Measurements from ENCODE around the gene ADGRG1.

The ADGRG1 gene

GRCh38 chr16:57640612-57641011, 12.2 kb downstream of the ADGRG1 start:
- no peak for DNase-seq (ENCODE audit: low read depth)
- H3K36me3 ChIP-seq (ENCODE audit: control insufficient read depth, insufficient read depth, low read length, severe bottlenecking): no peaks in the 10 kb centered on the region
- H3K27me3 ChIP-seq (replicated peaks; ENCODE audit: control insufficient read depth, insufficient read depth, low read length): no peaks in the 10 kb centered on the region
- peaks cover 35% of the 10 kb centered on the region for H3K4me1 ChIP-seq (ENCODE audit: control insufficient read depth, insufficient read depth, low read length)
- no peaks in the 10 kb centered on the region for H3K9me3 ChIP-seq (ENCODE audit: control insufficient read depth, low read length)
- no peak overlapping the region for H3K4me3 ChIP-seq (ENCODE audit: low read length)
- H3K9ac ChIP-seq (ENCODE audit: low read length): no peak overlapping the region

- Histone ChIP-seq H3K4me3 (ENCODE audit: low read length) (no peak overlapping the region), H3K27me3 (replicated peaks; ENCODE audit: control insufficient read depth, insufficient read depth, low read length) (no peaks in the 10 kb centered on the region), H3K9ac (ENCODE audit: low read length) (peak overlapping the region; percentile 33), H3K4me1 (ENCODE audit: control insufficient read depth, insufficient read depth, low read length) (peaks cover 32% of the 10 kb centered on the region), H3K36me3 (ENCODE audit: control insufficient read depth, insufficient read depth, low read length, severe bottlenecking) (no peaks in the 10 kb centered on the region), H3K9me3 (ENCODE audit: control insufficient read depth, low read length) (no peaks in the 10 kb centered on the region)
- DNase-seq (ENCODE audit: low read depth): no peak
Observed at GRCh38 chr16:57642160-57643135, 14.0 kb downstream of the ADGRG1 start.

- DNase-seq (ENCODE audit: low read depth): peak; percentile 40
- Histone ChIP-seq H3K36me3 (ENCODE audit: control insufficient read depth, insufficient read depth, low read length, severe bottlenecking) (no peaks in the 10 kb centered on the region), H3K9me3 (ENCODE audit: control insufficient read depth, low read length) (no peaks in the 10 kb centered on the region), H3K27me3 (replicated peaks; ENCODE audit: control insufficient read depth, insufficient read depth, low read length) (no peaks in the 10 kb centered on the region), H3K4me1 (ENCODE audit: control insufficient read depth, insufficient read depth, low read length) (peaks cover 23% of the 10 kb centered on the region), H3K4me3 (ENCODE audit: low read length) (no peak overlapping the region), H3K9ac (ENCODE audit: low read length) (peak overlapping the region; percentile 33)
Observed at GRCh38 chr16:57643147-57643874, 14.9 kb downstream of the ADGRG1 start.

- Histone ChIP-seq H3K4me3 (ENCODE audit: low read length) (no peak overlapping the region), H3K9me3 (ENCODE audit: control insufficient read depth, low read length) (no peaks in the 10 kb centered on the region), H3K4me1 (ENCODE audit: control insufficient read depth, insufficient read depth, low read length) (peaks cover 21% of the 10 kb centered on the region), H3K36me3 (ENCODE audit: control insufficient read depth, insufficient read depth, low read length, severe bottlenecking) (no peaks in the 10 kb centered on the region), H3K9ac (ENCODE audit: low read length) (no peak overlapping the region), H3K27me3 (replicated peaks; ENCODE audit: control insufficient read depth, insufficient read depth, low read length) (no peaks in the 10 kb centered on the region)
- DNase-seq (ENCODE audit: low read depth): no peak
Observed at GRCh38 chr16:57643910-57644309, 15.5 kb downstream of the ADGRG1 start.

GRCh38 chr16:57644383-57645014, 16.1 kb downstream of the ADGRG1 start:
- Histone ChIP-seq H3K27me3 (replicated peaks; ENCODE audit: control insufficient read depth, insufficient read depth, low read length) (no peaks in the 10 kb centered on the region), H3K4me1 (ENCODE audit: control insufficient read depth, insufficient read depth, low read length) (peaks cover 21% of the 10 kb centered on the region), H3K36me3 (ENCODE audit: control insufficient read depth, insufficient read depth, low read length, severe bottlenecking) (no peaks in the 10 kb centered on the region), H3K4me3 (ENCODE audit: low read length) (no peak overlapping the region), H3K9me3 (ENCODE audit: control insufficient read depth, low read length) (no peaks in the 10 kb centered on the region), H3K9ac (ENCODE audit: low read length) (no peak overlapping the region)
- no peak for DNase-seq (ENCODE audit: low read depth)

- DNase-seq (ENCODE audit: low read depth): no peak
- no peak overlapping the region for H3K4me3 ChIP-seq (ENCODE audit: low read length)
Observed at GRCh38 chr16:57645169-57645568, 16.7 kb downstream of the ADGRG1 start.

GRCh38 chr16:57645691-57646387, 17.4 kb downstream of the ADGRG1 start:
- H3K4me3 ChIP-seq (ENCODE audit: low read length): no peak overlapping the region
- no peaks in the 10 kb centered on the region for H3K36me3 ChIP-seq (ENCODE audit: control insufficient read depth, insufficient read depth, low read length, severe bottlenecking)
- H3K9me3 ChIP-seq (ENCODE audit: control insufficient read depth, low read length): no peaks in the 10 kb centered on the region
- no peaks in the 10 kb centered on the region for H3K27me3 ChIP-seq (replicated peaks; ENCODE audit: control insufficient read depth, insufficient read depth, low read length)
- peaks cover 21% of the 10 kb centered on the region for H3K4me1 ChIP-seq (ENCODE audit: control insufficient read depth, insufficient read depth, low read length)
- DNase-seq (ENCODE audit: low read depth): peak; percentile 15
- no peak overlapping the region for H3K9ac ChIP-seq (ENCODE audit: low read length)

More at GRCh38 chr16:57645169-57645568, 16.7 kb downstream of the ADGRG1 start:
- Histone ChIP-seq H3K27me3 (replicated peaks; ENCODE audit: control insufficient read depth, insufficient read depth, low read length) (no peaks in the 10 kb centered on the region), H3K9me3 (ENCODE audit: control insufficient read depth, low read length) (no peaks in the 10 kb centered on the region), H3K36me3 (ENCODE audit: control insufficient read depth, insufficient read depth, low read length, severe bottlenecking) (no peaks in the 10 kb centered on the region), H3K9ac (ENCODE audit: low read length) (no peak overlapping the region), H3K4me1 (ENCODE audit: control insufficient read depth, insufficient read depth, low read length) (peaks cover 21% of the 10 kb centered on the region)

- no peaks in the 10 kb centered on the region for H3K27me3 ChIP-seq (replicated peaks; ENCODE audit: control insufficient read depth, insufficient read depth, low read length)
- no peaks in the 10 kb centered on the region for H3K36me3 ChIP-seq (ENCODE audit: control insufficient read depth, insufficient read depth, low read length, severe bottlenecking)
- H3K9ac ChIP-seq (ENCODE audit: low read length): no peak overlapping the region
- DNase-seq (ENCODE audit: low read depth): no peak
- no peaks in the 10 kb centered on the region for H3K9me3 ChIP-seq (ENCODE audit: control insufficient read depth, low read length)
- H3K4me1 ChIP-seq (ENCODE audit: control insufficient read depth, insufficient read depth, low read length): peaks cover 21% of the 10 kb centered on the region
- no peak overlapping the region for H3K4me3 ChIP-seq (ENCODE audit: low read length)
Observed at GRCh38 chr16:57646388-57647039, 18.1 kb downstream of the ADGRG1 start.

- no peaks in the 10 kb centered on the region for H3K27me3 ChIP-seq (replicated peaks; ENCODE audit: control insufficient read depth, insufficient read depth, low read length)
- H3K9me3 ChIP-seq (ENCODE audit: control insufficient read depth, low read length): no peaks in the 10 kb centered on the region
- H3K4me1 ChIP-seq (ENCODE audit: control insufficient read depth, insufficient read depth, low read length): peaks cover 21% of the 10 kb centered on the region
- no peak overlapping the region for H3K4me3 ChIP-seq (ENCODE audit: low read length)
- no peaks in the 10 kb centered on the region for H3K36me3 ChIP-seq (ENCODE audit: control insufficient read depth, insufficient read depth, low read length, severe bottlenecking)
- DNase-seq (ENCODE audit: low read depth): no peak
- no peak overlapping the region for H3K9ac ChIP-seq (ENCODE audit: low read length)
Observed at GRCh38 chr16:57647136-57647875, 18.9 kb downstream of the ADGRG1 start.

GRCh38 chr16:57648125-57648524, 19.7 kb downstream of the ADGRG1 start:
- Histone ChIP-seq H3K9me3 (ENCODE audit: control insufficient read depth, low read length) (no peaks in the 10 kb centered on the region), H3K27me3 (replicated peaks; ENCODE audit: control insufficient read depth, insufficient read depth, low read length) (no peaks in the 10 kb centered on the region), H3K4me1 (ENCODE audit: control insufficient read depth, insufficient read depth, low read length) (peaks cover 17% of the 10 kb centered on the region), H3K9ac (ENCODE audit: low read length) (no peak overlapping the region), H3K4me3 (ENCODE audit: low read length) (no peak overlapping the region), H3K36me3 (ENCODE audit: control insufficient read depth, insufficient read depth, low read length, severe bottlenecking) (no peaks in the 10 kb centered on the region)
- DNase-seq (ENCODE audit: low read depth): no peak
